ENCODE data around the gene NXF1.
"Not testable (repeated sequence)": the region's sequence is repeated elsewhere in the genome, so short reads cannot be mapped to it uniquely, and the experiment has no call there.

Gene NXF1

GRCh38 chr11:62805076-62805892 lies at the start of gene NXF1:
Gene NXF1 (minus strand): TSS chr11:62805440. CDS start chr11:62805356, 84 bp downstream.
- DNase-seq (ENCODE audit: low read depth) = peak; percentile 92

DNA sequence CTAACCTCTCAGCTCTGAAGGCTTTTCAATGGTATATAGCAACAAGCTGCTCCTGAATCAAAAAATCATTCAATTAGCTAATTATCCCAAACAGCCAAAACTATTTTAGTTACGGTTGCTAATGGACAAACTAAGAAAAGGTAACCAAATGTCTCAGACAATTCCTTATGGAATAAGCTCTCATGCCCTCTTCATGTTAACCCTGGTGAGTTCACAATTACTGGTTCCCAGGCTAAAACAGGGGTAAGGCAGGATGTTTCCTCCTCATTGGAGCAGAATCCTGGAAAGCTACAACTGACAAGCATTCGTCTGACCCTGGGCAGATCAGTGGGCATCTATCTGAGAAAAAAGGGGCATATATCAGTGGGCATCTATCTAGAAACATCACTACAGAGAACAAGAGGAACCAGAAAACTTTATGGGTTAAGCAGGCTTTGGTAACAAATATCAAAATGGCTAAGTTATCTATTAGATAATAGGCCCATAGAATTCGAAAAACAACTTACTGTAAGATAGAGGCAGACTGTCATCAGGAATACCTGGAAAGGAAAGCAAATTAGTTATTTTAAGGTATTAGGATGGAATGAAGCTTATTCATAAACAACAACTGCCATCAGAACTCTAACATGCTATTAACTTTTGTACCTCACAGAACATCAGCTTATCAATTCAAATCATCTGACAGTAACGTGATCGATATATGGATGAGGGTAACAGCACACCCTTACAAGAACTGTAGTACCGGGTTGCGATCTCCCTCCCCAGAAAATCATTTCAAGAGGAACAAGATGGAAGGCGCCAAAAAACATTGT lies 49.0 kb upstream of the NXF1 start:
- DNase-seq (ENCODE audit: low read depth) = no peak

- DNase-seq (ENCODE audit: low read depth) = no peak
Measured at GRCh38 chr11:62853279-62853965, 48.2 kb upstream of the NXF1 start.

DNA sequence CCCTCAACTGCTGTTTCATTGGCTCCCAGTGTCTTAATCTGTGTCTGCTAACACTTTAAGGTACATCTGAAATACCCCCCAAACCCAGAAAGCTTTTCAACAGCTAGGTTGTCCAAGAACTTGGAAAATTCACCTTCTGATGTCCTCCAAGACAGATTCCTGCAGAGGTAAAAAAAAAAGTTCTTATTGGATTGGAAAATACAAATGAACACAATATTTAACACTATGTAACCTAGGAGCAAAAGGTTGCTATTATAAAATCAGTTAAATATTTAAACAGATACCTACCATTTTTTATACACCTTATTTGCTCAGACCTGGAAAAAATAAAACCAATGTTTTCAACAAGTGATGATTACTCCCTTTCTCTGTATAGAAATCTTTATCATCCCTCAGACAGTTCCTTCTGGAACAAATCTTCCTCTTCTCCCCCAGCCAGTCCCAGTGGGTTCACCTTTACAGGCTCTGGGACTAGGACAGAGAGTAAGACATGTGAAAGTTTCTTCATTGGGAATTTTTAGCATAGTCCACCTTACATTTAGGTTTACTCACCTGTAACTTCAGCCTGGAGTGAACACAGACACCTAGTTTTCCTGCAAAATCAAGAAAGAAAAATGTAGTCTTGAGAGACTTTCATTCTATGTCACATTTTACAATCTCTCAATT lies 47.4 kb upstream of the NXF1 start:
- no peak for DNase-seq (ENCODE audit: low read depth)

- no peak for DNase-seq (ENCODE audit: low read depth)
Measured at GRCh38 chr11:62851807-62852522, 46.7 kb upstream of the NXF1 start.

DNA sequence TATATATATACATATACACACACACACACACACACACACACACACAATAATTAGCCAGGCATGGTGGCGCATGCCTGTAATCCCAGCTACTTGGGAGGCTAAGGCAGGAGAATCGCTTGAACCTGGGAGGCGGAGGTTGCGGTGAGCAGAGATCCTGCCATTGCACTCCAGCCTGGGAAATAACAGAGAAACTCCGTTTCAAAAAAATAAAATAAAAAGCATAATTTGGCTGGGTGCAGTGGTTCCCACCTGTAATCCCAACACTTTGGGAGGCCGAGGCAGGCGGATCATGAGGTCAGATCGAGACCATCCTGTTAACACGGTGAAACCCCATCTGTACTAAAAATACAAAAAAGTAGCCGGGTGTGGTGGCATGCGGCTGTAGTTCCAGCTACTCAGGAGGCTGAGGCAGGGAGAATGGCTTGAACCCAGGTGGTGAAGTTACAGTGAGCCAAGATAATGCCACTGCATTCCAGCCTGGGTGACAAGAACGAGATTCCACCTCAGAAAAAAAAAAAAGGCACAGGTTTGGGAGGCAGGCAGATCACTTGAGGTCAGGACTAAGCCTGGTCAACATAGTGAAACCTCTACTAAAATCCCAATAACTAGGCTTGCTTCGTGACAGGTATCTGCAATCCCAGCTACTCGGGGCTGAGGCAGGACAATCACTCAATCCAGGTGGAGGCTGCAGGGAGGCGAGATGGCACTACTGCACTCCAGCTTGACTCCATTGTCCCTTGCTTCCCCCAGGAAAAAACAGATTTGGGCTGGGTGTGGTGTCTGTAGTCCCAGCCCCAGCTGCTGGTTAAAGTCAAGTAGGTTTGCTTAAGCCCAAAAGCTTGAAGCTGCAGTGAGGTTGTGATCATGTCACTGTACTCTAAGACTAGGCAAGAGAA lies 45.9 kb upstream of the NXF1 start:
- DNase-seq (ENCODE audit: low read depth) = no peak

- DNase-seq (ENCODE audit: low read depth) = no peak
Measured at GRCh38 chr11:62847767-62848314, 42.6 kb upstream of the NXF1 start.

DNA sequence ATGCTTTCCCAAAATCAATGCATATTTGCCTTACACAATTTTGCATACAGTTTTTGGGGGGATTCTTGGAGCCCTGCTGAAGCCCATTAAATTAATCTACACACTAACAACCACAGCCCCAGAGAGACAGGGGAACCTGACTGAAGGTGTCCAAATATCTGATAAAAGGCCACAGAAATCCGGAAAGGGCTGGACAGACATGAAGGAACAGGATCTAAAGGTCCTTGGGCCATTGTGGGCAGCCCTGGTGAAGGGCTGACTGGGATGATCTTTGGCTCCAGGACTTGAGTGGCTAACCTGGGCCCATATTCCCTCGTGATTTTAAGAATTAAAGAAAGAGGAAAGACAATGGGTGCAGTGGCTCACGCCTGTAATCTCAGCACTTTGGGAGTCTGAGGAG lies 40.9 kb upstream of the NXF1 start:
- DNase-seq (ENCODE audit: low read depth) = no peak

- DNase-seq (ENCODE audit: low read depth) = no peak
Measured at GRCh38 chr11:62844154-62844553, 38.9 kb upstream of the NXF1 start.

GRCh38 chr11:62843466-62843865 lies 38.2 kb upstream of the NXF1 start:
- no peak for DNase-seq (ENCODE audit: low read depth)

- not testable (repeated sequence) for DNase-seq (ENCODE audit: low read depth)
Measured at GRCh38 chr11:62842891-62843290, 37.7 kb upstream of the NXF1 start.

- no peak for DNase-seq (ENCODE audit: low read depth)
Measured at GRCh38 chr11:62842171-62842741, 37.0 kb upstream of the NXF1 start.

DNA sequence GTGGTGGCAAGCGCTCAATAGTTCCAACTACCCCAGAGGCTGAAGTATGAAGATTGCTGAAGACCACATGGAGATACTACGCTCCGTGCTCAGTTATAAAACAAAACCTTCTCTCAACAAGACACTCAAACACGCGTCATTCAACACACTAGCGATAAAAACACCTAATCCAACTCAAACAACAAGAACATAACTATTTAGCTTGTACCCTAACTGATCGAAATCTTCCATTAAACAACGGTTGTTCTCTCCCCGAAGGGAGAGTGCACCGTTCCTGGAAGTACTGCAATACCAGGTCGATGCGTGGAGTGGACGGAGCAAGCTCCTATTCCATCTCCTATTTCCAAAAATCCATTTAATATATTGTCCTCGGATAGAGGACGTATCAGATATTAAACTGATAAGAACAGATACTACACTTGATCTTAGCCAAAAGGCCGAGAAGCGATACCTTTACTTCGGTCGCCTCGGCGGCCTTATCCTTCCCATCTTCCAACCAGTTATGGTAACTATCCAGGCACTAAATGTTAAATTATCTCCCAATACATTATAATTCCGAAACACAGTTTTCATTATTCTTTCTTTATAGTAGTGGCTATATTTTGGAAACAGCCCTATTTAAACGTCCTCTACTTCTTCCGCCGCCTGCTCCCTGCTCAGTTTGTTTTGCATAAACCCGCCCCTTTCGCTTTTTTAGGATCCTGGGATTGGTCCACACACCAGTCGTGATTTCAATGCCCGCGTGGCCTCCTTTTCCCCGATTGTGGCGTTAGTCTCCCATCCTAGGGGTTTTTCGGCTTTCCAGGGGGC lies 36.3 kb upstream of the NXF1 start:
- DNase-seq (ENCODE audit: low read depth) = peak; percentile 68

GRCh38 chr11:62840721-62841360 lies 35.6 kb upstream of the NXF1 start:
- DNase-seq (ENCODE audit: low read depth) = peak; percentile 40

GRCh38 chr11:62839050-62839945 lies 34.1 kb upstream of the NXF1 start, which contains the start of gene WDR74:
Gene WDR74 (minus strand): TSS chr11:62839590. CDS start chr11:62839570, 20 bp downstream.
- DNase-seq (ENCODE audit: low read depth) = peak; percentile 80

GRCh38 chr11:62835336-62835735 lies 30.1 kb upstream of the NXF1 start:
- no peak for DNase-seq (ENCODE audit: low read depth)

Measured in stimulated activated CD8-positive, alpha-beta memory T cell treated with anti-CD3 and anti-CD28 coated beads, Interleukin-15, amount 100 ng/mL, for 1 hour (primary cell).